Mesothelial cell of epicardium (in vitro differentiated cells): ENCODE measurements around the gene SLC7A6. TPM values are rescaled to one million over a fixed set of nuclear protein-coding genes. Genes with fewer than 3 reads are reported as not detected.
A peak's percentile ranks its signal among the peaks of the same experiment; 100 is the strongest.

ENCODE experiments used
- DNase-seq, 2 experiments: peaks; one replicate each; pipeline ENCODE4 v3.0.0; 2021; ENCODE audit warnings: low spot score in 2 of 2; ENCODE audit not compliant: unreplicated experiment in 2 of 2
- H3K27ac Mint-ChIP-seq: 2 replicates; pipeline ENCODE4 v1.8.0; 2021; ENCODE audit warnings: mixed read lengths
- H3K27me3 Mint-ChIP-seq: 2 replicates; pipeline ENCODE4 v1.8.0; 2021; ENCODE audit warnings: low read depth, mixed read lengths
- H3K36me3 Mint-ChIP-seq: 2 replicates; pipeline ENCODE4 v1.8.0; 2021; ENCODE audit warnings: mixed read lengths
- H3K4me1 Mint-ChIP-seq: 2 replicates; pipeline ENCODE4 v1.8.0; 2021; ENCODE audit warnings: mixed read lengths
- H3K4me3 Mint-ChIP-seq: 2 replicates; pipeline ENCODE4 v1.8.0; 2021; ENCODE audit warnings: mild to moderate bottlenecking, moderate library complexity, mixed read lengths
- H3K9me3 Mint-ChIP-seq: 2 replicates; pipeline ENCODE4 v1.8.0; 2021; ENCODE audit warnings: mixed read lengths
- CTCF ChIP-seq: fragments of 200-600 bp; sonication (generic); IDR thresholded peaks from one replicate; pipeline ENCODE4 v1.5.0; 2021; ENCODE audit warnings: antibody characterized with exemption; ENCODE audit not compliant: unreplicated experiment
- total RNA-seq: library from RNA; stranded (reverse); gene quantifications from 3 replicates; pipeline ENCODE4 v1.2.1, GENCODE V29; 2021

SLC7A6 gene
- total RNA-seq, 1 donor from 2014 or later: 73.2 TPM

DNA sequence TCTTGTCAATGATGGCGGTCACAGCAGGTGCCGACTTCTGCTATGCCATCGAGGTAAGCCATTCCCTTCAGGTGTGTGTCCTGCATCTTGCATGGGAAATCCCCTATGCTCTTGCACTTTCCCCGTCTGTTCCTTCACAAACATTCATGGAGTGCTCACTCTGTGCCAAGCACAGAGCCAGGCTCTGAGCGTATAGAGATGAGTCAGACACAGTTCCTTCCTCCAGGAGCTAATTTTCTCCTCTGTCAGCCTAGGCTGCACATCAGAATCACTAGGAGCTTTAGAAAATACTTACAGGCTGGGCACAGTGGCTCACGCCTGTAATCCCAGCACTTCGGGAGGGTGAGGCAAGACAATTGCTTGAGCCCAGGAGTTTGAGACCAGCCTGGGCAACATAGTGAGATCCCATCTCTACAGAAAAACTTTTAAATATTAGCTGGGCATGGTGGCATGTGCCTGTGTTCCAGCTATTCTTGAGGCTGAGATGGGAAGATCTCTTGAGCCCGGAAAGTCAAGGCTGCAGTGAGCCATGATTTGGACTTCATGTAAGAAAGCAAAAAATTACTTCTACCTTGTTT, 60.5 kb downstream of the SLC7A6 start:
- Mint-ChIP-seq H3K27ac (no peak overlapping the region), H3K9me3 (no peaks in the 10 kb centered on the region), H3K4me3 (no peak overlapping the region), H3K27me3 (no peaks in the 10 kb centered on the region), H3K36me3 (peaks cover 21% of the 10 kb centered on the region), H3K4me1 (peaks cover 23% of the 10 kb centered on the region)
- no peak for DNase-seq
- no peak for TF ChIP-seq CTCF

GRCh38 chr16:68328151-68328859, 64.0 kb downstream of the SLC7A6 start:
- Mint-ChIP-seq H3K9me3 (no peaks in the 10 kb centered on the region), H3K36me3 (peaks cover 15% of the 10 kb centered on the region), H3K27me3 (no peaks in the 10 kb centered on the region), H3K27ac (peak overlapping the region; percentile 97), H3K4me3 (peak overlapping the region; percentile 7), H3K4me1 (peaks cover 34% of the 10 kb centered on the region)
- DNase-seq: peak; percentile 62 to 85
- peak; percentile 72 for TF ChIP-seq CTCF

DNA sequence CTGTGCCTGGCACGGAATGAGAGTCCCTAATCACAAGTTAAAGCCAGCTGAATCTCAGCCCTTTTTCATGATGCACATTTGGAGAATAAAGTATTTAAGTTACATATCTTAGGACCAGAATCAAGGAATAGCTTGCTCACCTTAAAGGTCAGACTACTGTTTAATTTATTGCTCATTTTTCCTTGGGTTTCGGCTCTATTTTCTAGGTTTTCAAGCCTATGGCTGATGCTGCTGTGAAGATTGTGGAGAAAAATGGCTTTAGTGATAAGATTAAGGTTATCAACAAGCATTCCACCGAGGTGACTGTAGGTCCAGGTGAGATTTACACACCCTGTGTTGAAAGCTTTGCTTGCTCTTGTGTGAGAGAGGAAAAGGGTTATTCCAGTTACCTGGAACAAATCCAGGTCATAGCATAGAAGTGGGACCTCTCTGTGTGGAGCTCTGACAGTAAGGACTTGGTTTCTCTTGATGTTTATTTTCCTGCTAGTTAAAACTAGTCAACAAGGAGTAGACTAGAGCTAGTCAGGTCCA, 64.6 kb downstream of the SLC7A6 start:
- H3K4me3 Mint-ChIP-seq: no peak overlapping the region
- H3K36me3 Mint-ChIP-seq: peaks cover 12% of the 10 kb centered on the region
- no peak for DNase-seq
- peaks cover 34% of the 10 kb centered on the region for H3K4me1 Mint-ChIP-seq
- H3K27me3 Mint-ChIP-seq: no peaks in the 10 kb centered on the region
- no peaks in the 10 kb centered on the region for H3K9me3 Mint-ChIP-seq
- TF ChIP-seq CTCF: no peak
- H3K27ac Mint-ChIP-seq: peak overlapping the region; percentile 97

DNA sequence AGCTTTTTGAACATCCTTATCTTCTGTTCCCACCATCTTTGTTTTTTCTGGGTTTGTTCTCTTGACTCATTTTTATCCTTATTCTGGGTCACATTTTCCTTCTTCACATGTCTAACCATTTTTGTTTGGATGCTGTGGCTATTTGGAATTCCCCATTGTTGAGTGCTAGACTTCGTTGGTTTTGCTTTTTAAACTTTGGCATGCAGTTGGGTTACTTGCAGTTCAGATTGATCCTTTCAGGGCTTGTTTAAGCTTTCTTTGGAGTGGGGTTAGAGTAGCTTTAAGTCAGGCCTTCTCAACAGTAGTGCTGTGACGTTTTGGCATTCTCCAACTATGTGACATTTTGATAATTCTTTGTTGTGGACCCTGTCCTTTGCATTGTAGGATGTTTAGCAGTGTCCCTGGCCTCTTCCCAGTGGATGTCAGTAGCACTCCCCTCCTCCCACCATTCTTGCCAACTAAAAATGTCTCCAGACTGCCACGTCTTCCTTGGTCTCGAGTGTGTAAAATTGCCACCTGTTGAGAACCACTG, 67.6 kb downstream of the SLC7A6 start:
- Mint-ChIP-seq H3K4me3 (no peak overlapping the region), H3K27me3 (no peaks in the 10 kb centered on the region), H3K36me3 (peaks cover 8% of the 10 kb centered on the region), H3K4me1 (peaks cover 34% of the 10 kb centered on the region), H3K27ac (peak overlapping the region; percentile 91), H3K9me3 (no peaks in the 10 kb centered on the region)
- TF ChIP-seq CTCF: no peak
- DNase-seq: no peak

- Mint-ChIP-seq H3K36me3 (peaks cover 13% of the 10 kb centered on the region), H3K27ac (peak overlapping the region; percentile 91)
- no peak for DNase-seq
Observed at GRCh38 chr16:68332411-68333121, 68.2 kb downstream of the SLC7A6 start.

More at GRCh38 chr16:68332411-68333121, 68.2 kb downstream of the SLC7A6 start:
- Mint-ChIP-seq H3K27me3 (no peaks in the 10 kb centered on the region), H3K9me3 (no peaks in the 10 kb centered on the region), H3K4me1 (peaks cover 28% of the 10 kb centered on the region), H3K4me3 (no peak overlapping the region)
- TF ChIP-seq CTCF: no peak
